Colon (tissue), 2 donors: Measurements from ENCODE around the gene CDK5RAP2.

Experiments used
- FAIRE-seq: peaks from 2 replicates; lab custom pipeline; 2012; peaks lifted over from hg19 to GRCh38; lab: Jason Lieb, UNC
- donor health status: control.
- donor health status: control.

The CDK5RAP2 gene

GRCh38 chr9:120434532-120434931 is 145.4 kb downstream of the CDK5RAP2 start:
- no peak for FAIRE-seq

DNA sequence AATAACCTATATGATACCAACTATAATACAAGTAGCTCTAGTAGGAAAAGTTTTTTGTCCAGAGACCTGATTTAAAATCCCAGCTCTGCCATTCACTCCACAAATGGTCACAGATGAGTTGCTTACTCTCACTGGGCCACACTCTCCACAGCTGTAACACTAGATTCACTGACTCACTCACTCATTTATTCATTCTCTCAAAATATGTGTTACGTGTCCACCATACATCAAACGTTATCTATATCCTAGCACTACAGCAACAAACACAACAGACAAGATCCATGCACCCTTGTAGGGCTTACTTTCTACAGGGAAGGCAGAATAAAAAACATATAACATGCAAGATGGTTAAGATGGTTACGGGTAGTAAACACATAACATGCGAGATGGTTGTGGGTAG is 146.3 kb downstream of the CDK5RAP2 start:
- FAIRE-seq: no peak

DNA sequence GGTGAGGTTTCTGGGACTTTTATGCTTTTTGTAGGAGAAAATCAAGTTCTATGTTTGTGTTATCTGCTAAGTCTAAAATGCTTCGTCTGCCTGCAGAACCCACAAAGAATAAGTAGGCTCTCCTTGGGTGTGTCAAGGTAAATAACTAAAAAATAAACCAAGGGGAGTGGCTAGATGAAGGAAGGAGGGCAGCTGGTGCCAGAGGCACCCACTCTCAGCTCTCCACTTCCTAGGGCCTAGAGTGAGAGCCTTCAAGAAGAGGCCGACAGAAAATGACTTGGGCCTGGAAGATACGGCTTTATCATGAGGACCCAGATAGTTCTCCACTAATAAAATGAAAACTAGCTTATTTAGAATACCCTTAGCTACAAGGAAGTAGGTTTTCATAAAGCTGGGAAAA is 147.4 kb downstream of the CDK5RAP2 start:
- FAIRE-seq: no peak

DNA sequence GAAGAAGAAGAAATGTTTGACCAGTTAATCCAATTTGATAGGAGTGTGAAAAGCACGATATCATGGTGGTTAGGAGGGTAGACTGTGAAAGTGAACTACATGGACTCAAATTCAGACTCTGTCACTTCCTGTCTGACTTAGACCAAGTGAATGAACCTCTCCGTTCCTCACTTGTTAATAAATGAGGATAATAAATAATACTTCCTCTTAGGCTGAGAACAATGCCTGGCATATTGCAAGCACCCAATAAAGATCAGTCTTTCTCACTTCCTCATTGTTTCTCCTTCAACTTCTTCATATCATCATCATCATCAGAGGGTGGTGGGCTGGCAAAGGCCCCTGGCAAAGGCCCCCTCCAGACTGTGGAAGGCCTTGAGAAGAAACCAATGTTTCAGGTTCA is 148.7 kb downstream of the CDK5RAP2 start:
- no peak for FAIRE-seq

DNA sequence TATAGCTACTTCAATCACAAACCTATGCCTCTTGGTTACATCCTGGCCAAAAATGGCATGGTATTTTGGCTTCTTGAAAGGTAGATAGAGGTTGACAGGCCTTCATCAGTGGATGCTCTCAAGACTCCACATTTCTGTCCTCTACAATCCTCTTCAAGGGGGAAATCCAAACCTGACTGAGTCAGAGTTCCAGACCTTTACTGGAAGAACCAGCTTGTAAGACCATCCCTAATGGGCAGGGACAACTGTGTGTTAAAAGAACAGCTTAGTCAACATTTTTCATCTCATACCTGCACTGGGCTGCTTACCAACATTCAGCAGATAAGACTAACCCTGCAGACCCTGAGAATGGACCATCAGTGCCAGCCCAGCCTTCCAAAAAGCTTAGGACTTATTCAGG is 155.7 kb downstream of the CDK5RAP2 start:
- no peak for FAIRE-seq

DNA sequence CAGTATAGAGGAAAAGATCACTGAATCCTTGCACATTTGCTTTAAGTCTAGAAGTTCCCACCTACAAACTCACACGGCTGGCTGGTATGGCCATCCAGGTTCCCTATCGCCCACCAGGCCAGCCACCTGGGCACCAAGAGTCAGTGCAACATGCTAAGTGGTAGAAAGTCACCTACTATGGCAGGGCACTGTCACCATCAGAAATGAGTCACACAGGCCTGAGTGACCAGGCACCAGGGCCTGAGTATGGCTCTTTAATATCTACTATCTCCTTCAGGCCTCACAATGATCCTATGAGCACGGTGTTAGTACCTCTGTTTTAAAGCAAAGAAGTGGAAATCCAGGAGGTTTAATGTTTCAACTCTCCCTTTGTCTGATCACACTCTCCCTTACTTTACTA is 156.2 kb downstream of the CDK5RAP2 start:
- no peak for FAIRE-seq

DNA sequence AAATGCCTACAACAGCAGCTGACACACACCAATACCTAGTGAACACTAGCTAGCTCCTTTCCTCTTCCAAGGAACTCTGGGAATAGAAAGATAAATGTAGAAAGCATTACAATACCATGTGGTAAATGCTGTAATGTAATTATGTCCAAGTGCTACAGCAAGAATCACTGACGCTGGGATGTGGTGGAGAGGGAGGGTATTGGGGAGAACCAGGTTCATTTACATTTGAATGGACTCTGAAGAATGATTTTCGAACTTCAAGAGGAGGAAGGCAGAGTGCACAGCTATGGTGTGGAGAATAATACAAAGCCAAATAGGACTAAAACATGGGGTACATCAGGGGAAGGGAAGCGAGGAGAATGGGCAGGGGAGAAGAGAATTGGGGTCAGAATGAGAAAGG is 158.0 kb downstream of the CDK5RAP2 start:
- no peak for FAIRE-seq

GRCh38 chr9:120418315-120418714 is 161.7 kb downstream of the CDK5RAP2 start:
- FAIRE-seq: no peak

- no peak for FAIRE-seq
These were observed 163.1 kb downstream of the CDK5RAP2 start for GRCh38 chr9:120416781-120417427.

- no peak for FAIRE-seq
These were observed 166.6 kb downstream of the CDK5RAP2 start for GRCh38 chr9:120413121-120414048.

- FAIRE-seq: no peak
These were observed 167.5 kb downstream of the CDK5RAP2 start for GRCh38 chr9:120412425-120412951.

- no peak for FAIRE-seq
These were observed 168.0 kb downstream of the CDK5RAP2 start for GRCh38 chr9:120411862-120412424.

GRCh38 chr9:120410925-120411501 is 169.0 kb downstream of the CDK5RAP2 start:
- no peak for FAIRE-seq

DNA sequence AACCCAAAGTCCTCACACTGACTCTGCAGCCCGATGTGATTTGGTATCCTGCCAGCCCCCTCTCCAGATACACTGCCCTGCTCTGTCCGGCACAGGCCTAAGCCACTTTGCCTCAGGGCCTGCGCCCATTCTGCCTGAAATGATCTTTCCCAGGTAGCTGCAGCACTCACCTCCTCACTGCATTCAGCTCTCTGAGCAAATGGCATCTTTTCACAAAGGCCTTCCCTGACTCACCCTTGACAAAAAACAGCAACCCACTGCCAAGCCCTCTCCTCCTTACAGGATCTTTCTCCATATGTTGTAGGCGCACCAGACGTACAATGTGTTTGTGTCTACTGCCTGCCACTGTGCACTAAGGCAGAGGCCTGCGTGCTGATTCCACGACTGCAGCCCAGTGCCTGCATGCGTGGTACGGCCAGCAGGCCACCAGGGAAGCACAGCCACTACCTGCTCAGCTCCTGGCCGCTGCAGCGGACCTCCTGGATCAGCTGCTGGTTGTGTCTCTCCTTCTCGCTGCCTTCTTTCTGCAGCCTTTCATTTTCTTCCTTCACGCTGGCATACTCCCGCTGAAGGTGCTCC is 171.2 kb downstream of the CDK5RAP2 start:
- FAIRE-seq: no peak

DNA sequence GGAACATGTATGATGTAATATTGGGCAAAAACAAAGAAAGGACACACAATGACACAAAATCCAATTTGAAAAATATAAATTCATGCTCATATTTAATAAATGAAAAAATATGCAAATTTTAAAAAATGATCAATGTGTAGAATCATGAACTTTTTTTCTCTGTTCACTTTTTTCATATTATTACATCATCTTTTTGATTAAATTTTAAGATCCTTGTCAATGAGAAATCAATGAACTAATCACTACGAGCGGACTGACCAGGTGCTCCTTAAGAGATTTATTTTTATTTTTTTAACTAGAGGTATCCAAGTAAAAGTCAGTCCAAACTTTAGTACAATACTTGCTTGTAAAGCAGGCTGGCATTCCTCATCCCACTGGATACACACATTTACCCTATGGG is 174.1 kb downstream of the CDK5RAP2 start:
- no peak for FAIRE-seq

GRCh38 chr9:120405134-120405533 is 174.8 kb downstream of the CDK5RAP2 start:
- no peak for FAIRE-seq

DNA sequence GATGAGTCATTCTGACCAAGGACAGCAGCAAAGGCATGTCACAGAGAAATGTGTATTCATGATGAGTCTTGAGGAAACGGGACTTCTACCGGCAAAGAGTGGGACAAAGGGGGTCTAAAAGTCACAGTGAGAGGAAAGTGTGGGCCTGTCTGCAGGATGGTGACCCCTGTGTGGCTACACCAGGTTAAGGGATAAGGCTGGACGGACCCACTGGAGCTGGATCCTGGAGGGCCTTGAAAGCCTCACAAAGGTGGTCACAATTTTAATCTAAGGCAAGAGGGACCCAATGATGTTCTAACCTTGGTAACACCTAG is 176.5 kb downstream of the CDK5RAP2 start:
- no peak for FAIRE-seq

DNA sequence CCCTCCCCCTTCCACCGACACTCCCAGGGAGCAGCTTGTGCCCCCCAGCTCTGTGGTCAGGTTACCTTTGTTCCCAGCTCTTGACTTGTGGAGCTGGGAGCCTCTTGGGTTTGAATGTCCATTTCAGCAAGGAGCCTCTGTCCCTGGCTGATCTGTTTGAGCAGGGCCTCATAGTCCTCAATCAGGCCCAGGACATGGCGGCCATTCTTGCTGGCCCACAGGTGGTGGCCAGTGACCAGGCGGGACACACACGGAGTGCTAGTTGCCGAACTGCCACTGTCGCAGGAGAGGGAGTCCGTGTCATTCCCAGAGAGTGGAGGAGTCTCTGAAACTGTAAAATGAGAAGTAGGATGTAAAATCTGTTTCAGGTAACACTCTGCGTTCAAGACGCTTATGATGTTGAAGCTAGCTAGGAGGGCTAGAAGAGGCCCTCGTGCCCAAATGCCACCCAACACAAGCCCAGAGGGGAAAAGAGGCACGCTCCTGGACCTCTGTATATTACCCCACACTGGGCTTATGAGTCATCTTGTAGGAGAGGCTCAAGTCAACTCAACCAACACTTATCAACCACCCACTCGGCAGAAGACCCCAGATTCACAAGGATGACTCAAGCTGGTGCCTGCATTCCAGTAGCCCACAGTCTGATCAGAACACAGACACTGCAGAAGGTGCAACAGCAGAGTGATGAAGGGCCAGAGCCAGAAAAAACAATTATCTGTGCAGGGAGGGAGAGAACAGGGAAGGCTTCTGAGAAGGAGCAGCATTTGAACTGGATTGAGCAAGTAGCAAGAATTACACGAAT is 177.0 kb downstream of the CDK5RAP2 start:
- FAIRE-seq: no peak

DNA sequence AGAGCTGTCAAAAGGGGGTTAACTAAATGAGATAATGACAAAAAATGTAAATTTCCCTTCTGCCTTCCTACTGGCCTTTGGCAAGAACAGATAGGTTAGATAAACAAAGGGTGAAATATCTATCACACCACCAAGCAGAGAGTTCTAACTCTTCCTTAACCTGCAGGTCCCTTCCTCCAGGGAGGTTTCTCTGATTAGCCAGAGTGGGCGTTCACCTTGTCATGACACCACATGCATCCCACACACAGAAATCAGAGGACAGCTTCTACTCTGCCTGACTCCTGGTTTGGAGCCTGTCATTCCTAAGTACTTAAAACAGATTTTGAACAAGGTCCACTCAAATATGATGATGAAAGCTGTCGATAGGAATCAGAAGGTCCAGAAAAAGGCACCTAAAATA is 180.0 kb downstream of the CDK5RAP2 start:
- FAIRE-seq: no peak

DNA sequence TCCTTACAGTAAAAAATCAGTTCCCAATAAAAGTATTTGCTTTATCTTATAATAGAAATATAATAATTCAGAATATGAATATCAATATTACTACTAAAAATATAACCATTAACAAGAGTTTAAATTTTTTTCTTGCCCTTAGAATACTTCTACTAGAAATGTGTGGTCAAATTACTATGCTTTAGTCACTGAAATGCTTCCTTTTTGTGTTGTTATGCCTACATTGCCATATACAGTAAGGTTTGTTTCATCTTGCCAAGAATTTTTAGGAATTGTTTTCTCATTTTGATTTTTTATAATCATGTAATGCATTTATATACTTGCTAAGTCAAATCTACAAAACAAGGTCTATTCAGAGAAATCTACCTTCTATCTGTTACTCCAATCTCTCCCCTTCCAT is 181.7 kb downstream of the CDK5RAP2 start:
- no peak for FAIRE-seq

GRCh38 chr9:120397453-120397852 is 182.5 kb downstream of the CDK5RAP2 start:
- FAIRE-seq: no peak

DNA sequence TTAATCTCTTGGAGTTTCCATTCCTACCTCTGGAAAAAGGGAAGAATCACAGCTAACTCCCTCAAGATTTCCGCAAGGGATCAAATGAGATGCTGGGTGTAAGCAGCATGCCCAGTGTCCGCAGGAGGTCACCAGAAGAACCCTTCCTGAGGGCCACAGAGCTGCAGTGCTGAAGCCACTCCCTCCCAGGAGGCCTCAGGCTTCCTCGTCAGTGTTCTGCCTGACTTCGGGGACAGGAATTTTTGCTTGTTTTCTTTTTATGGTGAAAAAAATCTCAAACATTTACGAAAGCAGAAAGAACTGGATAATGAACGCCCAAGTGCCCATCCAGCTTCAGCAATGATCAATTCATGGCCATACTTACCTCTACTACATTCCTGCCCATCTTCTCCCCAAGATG is 183.0 kb downstream of the CDK5RAP2 start:
- no peak for FAIRE-seq
